Astrocyte of the cerebellum (primary cell): Measurements from ENCODE around the gene RBM38.
"Not testable (repeated sequence)": the region's sequence is repeated elsewhere in the genome, so short reads cannot be mapped to it uniquely, and the experiment has no call there.

Experiments
- DNase-seq: peaks from one replicate; pipeline ENCODE4 v3.0.0-alpha.2; 2011; ENCODE audit warnings: low read depth
- H3K4me3 ChIP-seq: 2 replicates; pipeline ENCODE4 v1.5.1; 2011; ENCODE audit warnings: mild to moderate bottlenecking, low read depth, low read length, moderate library complexity
- in situ Hi-C: cut with HindIII; loops from 2 replicates; pipeline ENCODE4 v1.10.0; 2017; ENCODE audit warnings: low sequenced_read_pairs
- TF ChIP-seq, protein P1 (sequence below): IDR thresholded peaks from 2 replicates; pipeline ENCODE4 v1.5.1; 2012; ENCODE audit warnings: low read length, low read depth, moderate library complexity, mild to moderate bottlenecking; ENCODE audit errors: missing control alignments

The RBM38 gene

DNA sequence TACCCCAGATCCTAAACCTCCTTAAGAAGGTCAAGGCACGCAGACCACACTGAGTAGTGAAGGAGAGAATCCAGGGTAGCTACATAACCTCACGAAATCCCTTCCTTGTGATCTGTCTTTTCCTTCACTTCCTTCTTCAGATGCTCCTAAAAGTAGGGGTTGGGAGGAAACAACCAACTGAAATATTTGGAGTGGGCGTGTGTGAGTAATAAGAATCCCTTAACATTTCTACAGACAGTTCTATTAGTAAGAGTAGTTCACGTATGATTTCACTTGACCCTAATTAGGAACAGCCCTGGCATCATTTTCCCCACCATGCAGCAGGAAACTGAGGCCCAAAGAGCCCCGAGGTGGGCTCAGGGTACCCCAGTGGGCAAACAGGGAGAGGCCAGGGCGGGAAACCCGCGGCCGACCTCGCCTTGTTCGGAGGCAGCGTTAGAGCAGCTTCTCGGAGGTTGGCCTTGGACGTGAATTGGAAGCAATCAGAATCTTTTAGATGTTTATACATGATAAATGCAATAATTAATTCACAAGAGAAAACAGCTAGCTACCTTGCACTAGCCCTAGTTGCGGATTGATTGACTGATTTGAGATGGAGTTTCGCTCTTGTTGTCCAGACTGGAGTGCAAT is 41.0 kb upstream of the RBM38 start:
- TF ChIP-seq, protein P1, sequence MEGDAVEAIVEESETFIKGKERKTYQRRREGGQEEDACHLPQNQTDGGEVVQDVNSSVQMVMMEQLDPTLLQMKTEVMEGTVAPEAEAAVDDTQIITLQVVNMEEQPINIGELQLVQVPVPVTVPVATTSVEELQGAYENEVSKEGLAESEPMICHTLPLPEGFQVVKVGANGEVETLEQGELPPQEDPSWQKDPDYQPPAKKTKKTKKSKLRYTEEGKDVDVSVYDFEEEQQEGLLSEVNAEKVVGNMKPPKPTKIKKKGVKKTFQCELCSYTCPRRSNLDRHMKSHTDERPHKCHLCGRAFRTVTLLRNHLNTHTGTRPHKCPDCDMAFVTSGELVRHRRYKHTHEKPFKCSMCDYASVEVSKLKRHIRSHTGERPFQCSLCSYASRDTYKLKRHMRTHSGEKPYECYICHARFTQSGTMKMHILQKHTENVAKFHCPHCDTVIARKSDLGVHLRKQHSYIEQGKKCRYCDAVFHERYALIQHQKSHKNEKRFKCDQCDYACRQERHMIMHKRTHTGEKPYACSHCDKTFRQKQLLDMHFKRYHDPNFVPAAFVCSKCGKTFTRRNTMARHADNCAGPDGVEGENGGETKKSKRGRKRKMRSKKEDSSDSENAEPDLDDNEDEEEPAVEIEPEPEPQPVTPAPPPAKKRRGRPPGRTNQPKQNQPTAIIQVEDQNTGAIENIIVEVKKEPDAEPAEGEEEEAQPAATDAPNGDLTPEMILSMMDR: no peak
- no peak overlapping the region for H3K4me3 ChIP-seq
- in situ Hi-C loops: no loop called here
- no peak for DNase-seq

DNA sequence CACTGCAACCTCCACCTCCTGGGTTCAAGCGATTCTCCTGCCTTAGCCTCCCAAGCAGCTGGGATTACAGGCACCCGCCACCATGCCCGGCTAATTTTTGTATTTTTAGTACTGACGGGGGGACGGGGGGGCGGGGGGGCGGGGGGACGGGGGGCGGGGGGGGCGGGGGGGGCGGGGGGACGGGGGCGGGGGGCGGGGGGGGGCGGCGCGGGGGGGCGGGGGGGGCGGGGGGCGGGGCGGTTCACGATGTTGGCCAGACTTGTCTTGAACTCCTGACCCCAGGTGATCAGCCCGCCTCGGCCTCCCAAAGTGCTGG is 40.5 kb upstream of the RBM38 start:
- DNase-seq, in situ Hi-C loops: not testable (repeated sequence)
- H3K4me3 ChIP-seq: peak overlapping the region; percentile 100

- TF ChIP-seq, protein P1: no peak
- in situ Hi-C loops: no loop called here
- peak within 1 kb of the TSS; percentile 100 for H3K4me3 ChIP-seq
- DNase-seq: peak; percentile 91
Measured at GRCh38 chr20:57351042-57351783, 40.0 kb upstream of the RBM38 start, which contains the start of gene RAE1. TSS of gene RAE1 (plus strand) at chr20:57351255. CDS start at chr20:57354039, 2,784 bp downstream.

DNA sequence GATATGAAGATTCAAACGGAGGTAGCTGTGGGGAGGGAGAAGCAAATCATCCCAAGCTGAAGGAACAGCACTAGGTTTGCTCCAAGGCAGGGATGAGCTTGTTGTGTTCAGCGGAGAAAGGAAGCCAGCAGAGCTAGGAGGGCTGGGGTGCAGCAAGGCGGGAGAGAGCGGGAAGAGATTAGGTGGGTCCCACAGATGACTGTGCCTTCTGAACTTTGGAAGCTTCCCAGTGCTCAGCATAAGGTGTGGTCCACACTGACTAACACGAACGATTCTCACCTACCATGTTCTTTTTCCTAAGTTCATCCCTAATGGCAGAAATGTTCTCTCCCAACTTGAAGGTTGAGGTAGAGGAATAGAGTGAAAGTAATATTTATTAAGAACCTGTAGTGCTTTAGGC is 38.9 kb upstream of the RBM38 start:
- in situ Hi-C loops: no loop called here
- TF ChIP-seq, protein P1: no peak
- peak overlapping the region; percentile 100 for H3K4me3 ChIP-seq
- DNase-seq: no peak

DNA sequence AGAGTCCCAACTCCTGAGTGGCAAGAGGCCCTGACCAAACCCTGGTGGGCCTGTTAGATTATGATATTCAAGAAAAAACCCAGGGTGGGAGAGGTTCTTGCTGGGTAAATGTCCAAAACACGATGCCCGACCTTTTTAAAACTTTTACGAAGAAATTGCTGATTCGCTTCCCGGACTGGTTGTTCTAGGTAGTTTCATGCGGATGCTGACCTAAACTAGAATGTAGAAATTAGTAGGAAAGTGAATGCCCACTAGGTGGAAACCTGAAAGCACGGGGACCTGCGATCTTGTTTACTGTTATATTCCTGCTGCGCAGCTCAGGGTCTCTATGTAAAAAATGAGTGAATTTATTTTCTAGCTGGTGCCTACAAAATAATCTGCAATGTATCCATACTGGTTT is 37.8 kb upstream of the RBM38 start:
- in situ Hi-C loops: no loop called here
- H3K4me3 ChIP-seq: no peak overlapping the region
- no peak for DNase-seq
- TF ChIP-seq, protein P1: no peak

DNA sequence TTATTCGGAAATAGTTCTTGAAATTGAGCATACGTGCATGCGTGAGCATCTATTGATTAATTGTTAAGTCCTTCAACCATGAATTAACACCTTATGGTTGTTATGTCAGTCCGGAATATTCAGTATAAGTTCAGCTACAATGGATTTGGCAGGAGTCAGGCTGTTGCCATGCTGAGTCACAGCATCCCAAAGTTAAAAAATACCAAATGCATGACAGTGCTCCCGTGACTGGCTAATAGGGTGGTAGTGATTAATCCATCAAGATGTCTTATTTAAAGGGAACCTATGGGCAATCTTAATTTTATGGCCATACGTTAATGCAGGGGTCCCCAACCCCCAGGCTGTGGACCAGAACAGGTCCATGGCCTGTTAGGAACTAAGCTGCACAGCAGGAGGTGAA is 29.7 kb upstream of the RBM38 start:
- TF ChIP-seq, protein P1: no peak
- in situ Hi-C loops: no loop called here
- H3K4me3 ChIP-seq: no peak overlapping the region
- DNase-seq: peak; percentile 60

GRCh38 chr20:57364451-57364850 is 26.7 kb upstream of the RBM38 start:
- no peak for DNase-seq
- in situ Hi-C loops: no loop called here
- TF ChIP-seq, protein P1: no peak
- H3K4me3 ChIP-seq: no peak overlapping the region
